IPS-20b (cell line): ENCODE data around the gene CNKSR3.

ENCODE experiments used
- H3K27ac ChIP-seq: one replicate; pipeline ENCODE4 v1.5.1; 2013; ENCODE audit warnings: low read length
- H3K27me3 ChIP-seq: 2 replicates; pipeline ENCODE4 v1.6.1; 2013; ENCODE audit warnings: mild to moderate bottlenecking, low read length, inconsistent platforms; ENCODE audit not compliant: insufficient read depth
- H3K36me3 ChIP-seq: 2 replicates; pipeline ENCODE4 v1.6.1; 2013; ENCODE audit warnings: low read depth, mild to moderate bottlenecking, inconsistent platforms, low read length, moderate library complexity; ENCODE audit not compliant: insufficient read depth
- H3K4me1 ChIP-seq: 2 replicates; pipeline ENCODE4 v1.6.1; 2013; ENCODE audit warnings: mild to moderate bottlenecking, control low read depth, inconsistent platforms, low read length, moderate library complexity; ENCODE audit not compliant: insufficient read depth
- H3K4me3 ChIP-seq: 2 replicates; pipeline ENCODE4 v1.5.1; 2013; ENCODE audit warnings: mild to moderate bottlenecking, low read length, inconsistent platforms
- H3K9ac ChIP-seq: 2 replicates; pipeline ENCODE4 v1.6.1; 2013; ENCODE audit warnings: low read depth, mild to moderate bottlenecking, inconsistent platforms, low read length, moderate library complexity
- H3K9me3 ChIP-seq: 2 replicates; pipeline ENCODE4 v1.6.1; 2013; ENCODE audit warnings: mild to moderate bottlenecking, low read depth, low read length, inconsistent platforms; ENCODE audit not compliant: insufficient read depth

CNKSR3 gene

GRCh38 chr6:154500769-154501577 lies 9.5 kb downstream of the CNKSR3 start:
- H3K27me3 ChIP-seq: peaks cover 35% of the 10 kb centered on the region
- H3K9me3 ChIP-seq: no peaks in the 10 kb centered on the region
- no peak overlapping the region for H3K4me3 ChIP-seq
- no peaks in the 10 kb centered on the region for H3K36me3 ChIP-seq
- no peak overlapping the region for H3K9ac ChIP-seq
- peaks cover 3% of the 10 kb centered on the region; the same call in 1 of the 2 replicates for H3K4me1 ChIP-seq
- no peak overlapping the region for H3K27ac ChIP-seq

DNA sequence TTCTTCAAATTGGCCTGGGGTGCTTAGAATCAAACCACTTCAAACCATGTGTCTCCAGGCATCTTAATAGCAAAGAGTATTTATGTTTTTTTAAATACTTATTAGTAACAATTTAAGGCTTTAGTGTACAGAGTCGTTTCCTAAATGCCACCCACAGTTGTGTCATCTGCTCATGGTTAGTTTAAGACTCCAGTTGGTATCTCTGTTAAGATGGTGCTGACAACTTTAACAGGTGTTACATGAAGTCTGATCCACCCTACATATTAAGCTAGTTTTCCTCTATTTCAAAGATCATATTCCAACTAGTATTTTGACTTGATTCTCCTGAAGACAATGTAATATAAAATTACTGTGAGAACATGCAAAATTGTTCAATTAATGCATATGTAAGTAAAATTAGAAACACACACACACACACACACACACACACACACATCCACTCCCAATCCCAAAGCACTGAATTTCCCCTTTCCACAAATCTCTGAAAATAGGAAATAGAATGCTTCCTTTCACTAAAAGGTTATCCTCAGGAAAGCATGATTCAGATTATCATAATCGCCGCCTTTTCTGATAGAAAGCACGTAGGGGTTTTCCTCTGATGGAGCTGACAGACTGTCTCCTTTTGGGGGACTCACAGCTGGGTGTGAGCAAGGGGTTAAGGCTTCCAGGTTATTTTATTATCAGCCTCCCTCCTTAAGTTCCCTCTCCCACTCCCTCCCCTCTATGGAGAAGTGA lies 10.5 kb downstream of the CNKSR3 start:
- no peak overlapping the region for H3K4me3 ChIP-seq
- H3K27ac ChIP-seq: no peak overlapping the region
- no peaks in the 10 kb centered on the region for H3K36me3 ChIP-seq
- H3K4me1 ChIP-seq: peaks cover 3% of the 10 kb centered on the region; the same call in 1 of the 2 replicates
- no peak overlapping the region for H3K9ac ChIP-seq
- H3K27me3 ChIP-seq: peaks cover 27% of the 10 kb centered on the region
- no peaks in the 10 kb centered on the region for H3K9me3 ChIP-seq

- Histone ChIP-seq H3K9me3 (no peaks in the 10 kb centered on the region), H3K27ac (no peak overlapping the region), H3K36me3 (no peaks in the 10 kb centered on the region), H3K4me1 (no peaks in the 10 kb centered on the region; the same call in 1 of the 2 replicates), H3K4me3 (no peak overlapping the region), H3K9ac (no peak overlapping the region), H3K27me3 (peaks cover 12% of the 10 kb centered on the region)
These were observed 12.0 kb downstream of the CNKSR3 start for GRCh38 chr6:154498340-154498934.

GRCh38 chr6:154496793-154497517 lies 13.5 kb downstream of the CNKSR3 start:
- Histone ChIP-seq H3K9me3 (no peaks in the 10 kb centered on the region), H3K27ac (no peak overlapping the region), H3K4me1 (no peaks in the 10 kb centered on the region), H3K27me3 (no peaks in the 10 kb centered on the region), H3K9ac (no peak overlapping the region), H3K4me3 (no peak overlapping the region), H3K36me3 (no peaks in the 10 kb centered on the region)

DNA sequence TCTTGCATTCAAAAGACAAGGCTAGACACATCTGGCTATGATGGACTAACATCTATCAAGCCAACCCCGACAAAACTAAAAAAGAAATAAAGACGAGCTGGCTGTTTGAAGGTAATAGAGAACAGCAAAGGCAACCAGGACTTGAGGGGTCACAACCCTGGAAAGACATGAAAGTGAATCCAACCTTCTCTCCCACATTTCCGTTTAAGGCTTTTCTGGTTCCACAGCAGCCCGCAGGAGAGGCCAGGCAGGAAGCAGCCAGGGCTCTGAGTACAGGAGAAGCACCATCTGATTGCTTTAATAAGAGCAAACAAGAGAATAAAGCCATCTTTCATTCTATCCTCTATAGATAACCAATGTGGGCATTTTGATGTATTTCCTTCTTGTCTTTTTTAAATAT lies 14.3 kb downstream of the CNKSR3 start:
- H3K27ac ChIP-seq: no peak overlapping the region
- no peaks in the 10 kb centered on the region for H3K9me3 ChIP-seq
- no peak overlapping the region for H3K9ac ChIP-seq
- H3K36me3 ChIP-seq: no peaks in the 10 kb centered on the region
- no peaks in the 10 kb centered on the region for H3K4me1 ChIP-seq
- no peak overlapping the region for H3K4me3 ChIP-seq
- no peaks in the 10 kb centered on the region for H3K27me3 ChIP-seq

GRCh38 chr6:154494592-154495311 lies 15.7 kb downstream of the CNKSR3 start:
- no peaks in the 10 kb centered on the region for H3K9me3 ChIP-seq
- H3K9ac ChIP-seq: no peak overlapping the region
- H3K4me1 ChIP-seq: no peaks in the 10 kb centered on the region
- H3K27ac ChIP-seq: no peak overlapping the region
- H3K27me3 ChIP-seq: no peaks in the 10 kb centered on the region
- no peaks in the 10 kb centered on the region for H3K36me3 ChIP-seq
- no peak overlapping the region for H3K4me3 ChIP-seq

- no peak overlapping the region for H3K27ac ChIP-seq
- no peak overlapping the region for H3K9ac ChIP-seq
- no peak overlapping the region for H3K4me3 ChIP-seq
- H3K27me3 ChIP-seq: no peaks in the 10 kb centered on the region
- H3K36me3 ChIP-seq: no peaks in the 10 kb centered on the region
- no peaks in the 10 kb centered on the region for H3K4me1 ChIP-seq
- no peaks in the 10 kb centered on the region for H3K9me3 ChIP-seq
These were observed 18.7 kb downstream of the CNKSR3 start for GRCh38 chr6:154491567-154492470.

- Histone ChIP-seq H3K4me3 (no peak overlapping the region), H3K36me3 (no peaks in the 10 kb centered on the region), H3K9me3 (no peaks in the 10 kb centered on the region), H3K27me3 (no peaks in the 10 kb centered on the region), H3K4me1 (no peaks in the 10 kb centered on the region), H3K9ac (no peak overlapping the region), H3K27ac (no peak overlapping the region)
These were observed 20.7 kb downstream of the CNKSR3 start for GRCh38 chr6:154489822-154490221.

DNA sequence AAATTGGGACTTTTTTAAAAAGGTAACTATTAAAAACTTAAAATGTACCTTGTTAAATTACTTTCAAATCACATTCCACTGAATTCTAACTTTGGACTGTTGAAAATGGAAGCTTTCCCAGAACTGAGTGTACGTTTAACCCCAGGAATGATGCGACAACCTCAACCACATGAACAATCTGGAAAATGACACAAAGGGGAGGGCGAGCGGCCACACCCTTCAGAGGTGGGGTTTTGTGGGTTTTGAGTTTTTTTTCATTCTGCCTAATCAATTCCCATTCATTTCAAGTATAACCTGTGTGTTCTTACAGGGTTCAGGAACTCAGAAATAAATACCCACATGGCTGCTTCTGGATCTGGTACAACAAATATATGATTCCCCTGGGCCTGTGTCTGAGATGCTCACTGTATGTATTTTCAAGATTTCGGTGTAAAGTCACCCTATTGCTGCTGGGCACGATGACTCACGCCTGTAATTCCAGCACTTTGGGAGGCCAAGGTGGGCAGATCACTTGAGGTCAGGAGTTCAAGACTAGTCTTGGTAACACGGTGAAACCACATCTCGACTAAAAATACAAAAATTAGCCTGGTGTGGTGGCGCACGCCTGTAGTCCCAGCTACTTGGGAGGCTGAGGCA lies 21.6 kb downstream of the CNKSR3 start:
- H3K4me1 ChIP-seq: no peaks in the 10 kb centered on the region
- no peak overlapping the region for H3K27ac ChIP-seq
- no peak overlapping the region for H3K9ac ChIP-seq
- H3K4me3 ChIP-seq: no peak overlapping the region
- H3K27me3 ChIP-seq: no peaks in the 10 kb centered on the region
- H3K9me3 ChIP-seq: no peaks in the 10 kb centered on the region
- H3K36me3 ChIP-seq: no peaks in the 10 kb centered on the region

DNA sequence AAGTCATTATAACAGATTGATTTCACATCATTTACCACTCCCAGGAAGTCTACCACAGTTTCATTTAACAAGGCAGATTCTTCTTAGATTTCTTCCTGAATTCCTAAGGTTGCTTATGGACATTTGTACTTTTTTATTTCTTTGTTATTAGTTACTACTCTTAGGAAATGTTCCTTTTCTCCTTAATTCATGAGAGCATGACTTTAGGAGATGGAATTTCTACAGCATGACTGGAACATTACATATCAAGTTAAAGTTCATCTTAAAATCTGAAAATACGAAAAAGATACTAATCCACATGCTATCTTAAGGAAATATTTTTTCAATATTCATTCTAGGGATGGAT lies 22.3 kb downstream of the CNKSR3 start:
- H3K27me3 ChIP-seq: no peaks in the 10 kb centered on the region
- no peak overlapping the region for H3K4me3 ChIP-seq
- no peaks in the 10 kb centered on the region for H3K36me3 ChIP-seq
- no peaks in the 10 kb centered on the region for H3K9me3 ChIP-seq
- no peaks in the 10 kb centered on the region for H3K4me1 ChIP-seq
- no peak overlapping the region for H3K27ac ChIP-seq
- no peak overlapping the region for H3K9ac ChIP-seq
